GM12878 (cell line): Measurements from ENCODE around the gene CNDP2. TPM values are rescaled to one million over a fixed set of nuclear protein-coding genes. Genes with fewer than 3 reads are reported as not detected.

Experiments
- ASH2L ChIP-seq: fragments of 300-600, 200-600 bp; sonication (generic); IDR thresholded peaks from 2 replicates; pipeline ENCODE4 v1.6.1; 2017; ENCODE audit warnings: low read depth, mild to moderate bottlenecking, borderline replicate concordance
- ATF7 ChIP-seq: fragments of 450-650 bp; IDR thresholded peaks from 2 replicates; pipeline ENCODE4 v1.6.1; 2016; ENCODE audit warnings: low read depth, mild to moderate bottlenecking
- BHLHE40 ChIP-seq, 2 experiments: fragments of 450-650 bp in 1 of 2; IDR thresholded peaks; 2 replicates each; pipeline ENCODE4 v1.6.1; 2011 to 2017; ENCODE audit warnings: low read depth in 2 of 2, borderline replicate concordance in 1 of 2, improper control_type of control experiment in 1 of 2, low read length in 1 of 2, mild to moderate bottlenecking in 1 of 2
- EED ChIP-seq: sonication (generic); IDR thresholded peaks from 2 replicates; pipeline ENCODE4 v1.6.1; 2016; ENCODE audit warnings: antibody characterized with exemption, low read depth
- ESRRA ChIP-seq: IDR thresholded peaks from 2 replicates; pipeline ENCODE4 v1.6.1; 2012; ENCODE audit warnings: mild to moderate bottlenecking, low read length, improper control_type of control experiment
- FOXM1 ChIP-seq: IDR thresholded peaks from 2 replicates; pipeline ENCODE4 v1.6.1; 2012; ENCODE audit warnings: low read depth, mild to moderate bottlenecking, inconsistent platforms, low read length, moderate library complexity
- HDGF ChIP-seq: fragments of 450-650 bp; IDR thresholded peaks from 2 replicates; pipeline ENCODE4 v1.6.1; 2016; ENCODE audit warnings: antibody characterized with exemption
- IRF4 ChIP-seq: IDR thresholded peaks from 2 replicates; pipeline ENCODE4 v1.6.1; 2011; ENCODE audit warnings: low read depth, low read length
- MLLT1 ChIP-seq: fragments of 450-650 bp; IDR thresholded peaks from 2 replicates; pipeline ENCODE4 v1.6.1; 2016; ENCODE audit warnings: mild to moderate bottlenecking
- MTA2 ChIP-seq: fragments of 450-650 bp; IDR thresholded peaks from 2 replicates; pipeline ENCODE4 v1.6.1; 2016; ENCODE audit warnings: low read depth, mild to moderate bottlenecking, moderate library complexity
- NFYA ChIP-seq: IDR thresholded peaks from 2 replicates; pipeline ENCODE4 v1.6.1; 2011; ENCODE audit warnings: low read depth, mild to moderate bottlenecking, low read length, improper control_type of control experiment, borderline replicate concordance
- PML ChIP-seq: IDR thresholded peaks from 2 replicates; pipeline ENCODE4 v1.6.1; 2012; ENCODE audit warnings: low read length, inconsistent platforms
- RBBP5 ChIP-seq: fragments of 200-600 bp; sonication (generic); conservative IDR thresholded peaks from 2 replicates; pipeline ENCODE4 v1.6.1; 2016
- RELB ChIP-seq: fragments of 450-650 bp; IDR thresholded peaks from 2 replicates; pipeline ENCODE4 v1.6.1; 2017; ENCODE audit warnings: low read depth, mild to moderate bottlenecking, moderate library complexity
- SMAD1 ChIP-seq: fragments of 450-650 bp; IDR thresholded peaks from 2 replicates; pipeline ENCODE4 v1.6.1; 2018; ENCODE audit warnings: mild to moderate bottlenecking, low read depth; ENCODE audit not compliant: partially characterized antibody
- SREBF2 ChIP-seq: IDR thresholded peaks from 2 replicates; pipeline ENCODE4 v1.6.1; 2012; ENCODE audit warnings: mild to moderate bottlenecking, low read length
- SRF ChIP-seq, 2 experiments: IDR thresholded peaks; 2 replicates each; pipeline ENCODE4 v1.6.1; 2011; ENCODE audit warnings: low read depth in 2 of 2, low read length in 2 of 2, mild to moderate bottlenecking in 1 of 2, moderate library complexity in 1 of 2
- STAT1 ChIP-seq: fragments of 450-650 bp; conservative IDR thresholded peaks from 2 replicates; pipeline ENCODE4 v1.6.1; 2014; ENCODE audit warnings: antibody characterized with exemption, mild to moderate bottlenecking
- ZBTB33 ChIP-seq: fragments of 450-650 bp; IDR thresholded peaks from 2 replicates; pipeline ENCODE4 v1.6.1; 2017; ENCODE audit warnings: mild to moderate bottlenecking
- ZNF207 ChIP-seq: fragments of 450-650 bp; IDR thresholded peaks from 2 replicates; pipeline ENCODE4 v1.6.1; 2014; ENCODE audit warnings: antibody characterized with exemption, mild to moderate bottlenecking, borderline replicate concordance
- ZNF622 ChIP-seq: fragments of 450-650 bp; IDR thresholded peaks from 2 replicates; pipeline ENCODE4 v1.6.1; 2017; ENCODE audit warnings: mild to moderate bottlenecking, inconsistent platforms
- polyA plus RNA-seq, 11 experiments: library from polyadenylated mRNA; depleted of rRNA in 4 of 11; unstranded in 6 of 11; stranded (reverse) in 5 of 11; fragments of >200 nt; fragmentation: Nextera tagmentation in 4 of 11; fragmentation: Illumina TruSeq in 1 of 11; extraction: Ambion mirVana in 4 of 11; extraction: Trizol in 1 of 11; gene quantifications; 1 replicate in 1 of 11; 2 replicates in 10 of 11; pipeline versions ENCODE4 v1.2.1 to v1.2.3, GENCODE V29; 2011 to 2016; ENCODE audit warnings: inconsistent platforms in 2 of 11, missing spikeins in 2 of 11, low read depth in 1 of 11
- total RNA-seq, 4 experiments: library from RNA; depleted of rRNA in 3 of 4; stranded (reverse); fragments of >200 nt in 3 of 4; fragmentation: Illumina TruSeq in 1 of 4; extraction: Trizol in 1 of 4; gene quantifications; 2 replicates each; pipeline versions ENCODE4 v1.2.1 to v1.2.3, GENCODE V29; 2013 to 2021
- TF ChIP-seq, protein P1 (sequence below): fragments of 450-650 bp; formaldehyde crosslinking; IDR thresholded peaks from 2 replicates; pipeline ENCODE4 v1.4.0; 2022; ENCODE audit warnings: mild to moderate bottlenecking, moderate library complexity
- TF ChIP-seq, protein P2 (sequence below): IDR thresholded peaks from 2 replicates; pipeline ENCODE4 v1.6.1; 2012; ENCODE audit warnings: low read depth, low read length, improper control_type of control experiment

Gene CNDP2
- total and polyA plus RNA-seq, 10 of the 15 experiments (the other 5 are each of a cell fraction or from before 2014, with no cell fraction given): 63.5 to 213 (median 158) TPM

DNA sequence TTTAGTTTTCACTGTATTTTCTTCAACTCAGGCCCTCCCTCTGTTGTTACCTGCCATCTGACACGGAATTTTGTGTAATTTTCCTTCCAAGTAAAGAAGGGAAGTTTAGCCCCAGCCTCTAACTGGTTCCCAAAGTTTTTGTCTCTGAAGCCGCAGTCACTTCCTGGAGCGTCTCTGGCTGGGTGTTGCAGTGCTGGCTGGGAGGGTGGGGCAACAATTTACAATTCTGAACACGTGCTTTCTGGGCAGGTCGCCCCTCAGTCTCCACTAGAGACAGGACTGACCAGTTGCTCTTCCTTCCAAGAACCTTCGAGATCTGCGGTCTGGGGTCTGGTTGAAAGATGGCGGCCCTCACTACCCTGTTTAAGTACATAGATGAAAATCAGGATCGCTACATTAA lies 3.5 kb downstream of the CNDP2 start (continued):
- TF ChIP-seq, protein P1, sequence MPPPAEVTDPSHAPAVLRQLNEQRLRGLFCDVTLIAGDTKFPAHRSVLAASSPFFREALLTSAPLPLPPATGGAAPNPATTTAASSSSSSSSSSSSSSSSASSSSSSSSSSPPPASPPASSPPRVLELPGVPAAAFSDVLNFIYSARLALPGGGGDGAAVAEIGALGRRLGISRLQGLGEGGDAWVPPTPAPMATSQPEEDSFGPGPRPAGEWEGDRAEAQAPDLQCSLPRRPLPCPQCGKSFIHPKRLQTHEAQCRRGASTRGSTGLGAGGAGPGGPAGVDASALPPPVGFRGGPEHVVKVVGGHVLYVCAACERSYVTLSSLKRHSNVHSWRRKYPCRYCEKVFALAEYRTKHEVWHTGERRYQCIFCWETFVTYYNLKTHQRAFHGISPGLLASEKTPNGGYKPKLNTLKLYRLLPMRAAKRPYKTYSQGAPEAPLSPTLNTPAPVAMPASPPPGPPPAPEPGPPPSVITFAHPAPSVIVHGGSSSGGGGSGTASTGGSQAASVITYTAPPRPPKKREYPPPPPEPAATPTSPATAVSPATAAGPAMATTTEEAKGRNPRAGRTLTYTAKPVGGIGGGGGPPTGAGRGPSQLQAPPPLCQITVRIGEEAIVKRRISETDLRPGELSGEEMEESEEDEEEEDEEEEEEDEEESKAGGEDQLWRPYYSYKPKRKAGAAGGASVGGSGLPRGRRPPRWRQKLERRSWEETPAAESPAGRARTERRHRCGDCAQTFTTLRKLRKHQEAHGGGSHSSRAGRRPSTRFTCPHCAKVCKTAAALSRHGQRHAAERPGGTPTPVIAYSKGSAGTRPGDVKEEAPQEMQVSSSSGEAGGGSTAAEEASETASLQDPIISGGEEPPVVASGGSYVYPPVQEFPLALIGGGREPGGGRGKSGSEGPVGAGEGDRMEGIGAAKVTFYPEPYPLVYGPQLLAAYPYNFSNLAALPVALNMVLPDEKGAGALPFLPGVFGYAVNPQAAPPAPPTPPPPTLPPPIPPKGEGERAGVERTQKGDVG (CRISPR knock-in tag): no peak
- TF ChIP-seq SRF (IDR thresholded peaks at IDR 0.05; ENCODE audit: low read depth in 2 of 2, low read length in 2 of 2) (no peak), ZNF622 (no peak), RBBP5 (no peak), SREBF2 (no peak), ZNF207 (no peak; the same call in 1 of the 2 replicates), ATF7 (no peak), NFYA (no peak), ESRRA (no peak), MLLT1 (peak; percentile 68), RELB (peak; percentile 77), STAT1 (no peak), FOXM1 (no peak), SMAD1 (no peak), MTA2 (0 out of 2 replicates have a peak, but pooled peaks have one; percentile 32), BHLHE40 (IDR thresholded peaks at IDR 0.05; ENCODE audit: borderline replicate concordance in 1 of 2, low read depth in 2 of 2, low read length in 1 of 2) (peak in 1 of 2 experiments; percentile 55; a peak in 1 of 4 replicates), IRF4 (no peak), PML (peak; percentile 29; the same call in 1 of the 2 replicates), HDGF (no peak), ZBTB33 (no peak), EED (peak; percentile 25; the same call in 1 of the 2 replicates), ASH2L (0 out of 2 replicates have a peak, but pooled peaks have one; percentile 45)
- TF ChIP-seq, protein P2, sequence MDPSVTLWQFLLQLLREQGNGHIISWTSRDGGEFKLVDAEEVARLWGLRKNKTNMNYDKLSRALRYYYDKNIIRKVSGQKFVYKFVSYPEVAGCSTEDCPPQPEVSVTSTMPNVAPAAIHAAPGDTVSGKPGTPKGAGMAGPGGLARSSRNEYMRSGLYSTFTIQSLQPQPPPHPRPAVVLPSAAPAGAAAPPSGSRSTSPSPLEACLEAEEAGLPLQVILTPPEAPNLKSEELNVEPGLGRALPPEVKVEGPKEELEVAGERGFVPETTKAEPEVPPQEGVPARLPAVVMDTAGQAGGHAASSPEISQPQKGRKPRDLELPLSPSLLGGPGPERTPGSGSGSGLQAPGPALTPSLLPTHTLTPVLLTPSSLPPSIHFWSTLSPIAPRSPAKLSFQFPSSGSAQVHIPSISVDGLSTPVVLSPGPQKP: no peak
